Measurements from ENCODE around the gene C1orf116.

- TF ChIP-seq CTCF (IDR thresholded peaks at IDR 0.05) = no peak
- no peak for TF ChIP-seq POLR2A (IDR thresholded peaks at IDR 0.05)
Observed at GRCh38 chr1:207071426-207071825, 38.9 kb upstream of the C1orf116 start.
